Measurements from ENCODE around the gene HTR3B. TPM values are rescaled to one million over a fixed set of nuclear protein-coding genes. Genes with fewer than 3 reads are reported as not detected.

The HTR3B gene
- total and polyA plus RNA-seq, 10 of the 15 experiments (the other 5 are each of a cell fraction or from before 2014, with no cell fraction given) = not detected

Small RNA genes within 50 kb of the gene (small RNA-seq; reads per million reads assigned to genes)
- gene RNU6-1107P = not detected

Other genes with a start within 250 kb of the HTR3B start
- 0.27 and 0.85 TPM in 2 replicates for gene TMPRSS5, start 198.5 kb upstream of the HTR3B start, total RNA-seq (2014; rRNA removed)
- 0.14 and 0.36 TPM in 2 replicates for gene TMPRSS5, start 198.5 kb upstream of the HTR3B start, total RNA-seq (2014; rRNA removed; fragmentation: Illumina TruSeq; extraction: Trizol)
- gene TMPRSS5, start 198.5 kb upstream of the HTR3B start, total RNA-seq (2021) = 0.33 and 0.37 TPM in 2 replicates
- 0.09 and 0.18 TPM in 2 replicates for gene TMPRSS5, start 198.5 kb upstream of the HTR3B start, polyA plus RNA-seq (2011; rRNA removed)
- 0.34 TPM in 1 of 2 replicates, not detected in the other for gene TMPRSS5, start 198.5 kb upstream of the HTR3B start, polyA plus RNA-seq (2014; fragmentation: Illumina TruSeq; extraction: Trizol)
- gene TMPRSS5, start 198.5 kb upstream of the HTR3B start, polyA plus RNA-seq (2014; fragmentation: Nextera tagmentation; extraction: Ambion mirVana) = under 1 TPM in 1 of 2 experiments, not detected in 1; 0.05 TPM
- gene TMPRSS5, start 198.5 kb upstream of the HTR3B start, polyA plus RNA-seq (2014; rRNA removed) = 0.41 and 0.83 TPM in 2 replicates
- under 1 TPM in 1 of 2 experiments, not detected in 1; 0.27 TPM for gene TMPRSS5, start 198.5 kb upstream of the HTR3B start, polyA plus RNA-seq (2016; fragmentation: Nextera tagmentation; extraction: Ambion mirVana)
- 18.9 and 20.4 TPM in 2 replicates for gene ZW10, start 131.1 kb upstream of the HTR3B start, total RNA-seq (2014; rRNA removed)
- 21.7 and 23.3 TPM in 2 replicates for gene ZW10, start 131.1 kb upstream of the HTR3B start, total RNA-seq (2014; rRNA removed; fragmentation: Illumina TruSeq; extraction: Trizol)
- 14.4 and 14.7 TPM in 2 replicates for gene ZW10, start 131.1 kb upstream of the HTR3B start, total RNA-seq (2021)
- 15.6 and 17.7 TPM in 2 replicates for gene ZW10, start 131.1 kb upstream of the HTR3B start, polyA plus RNA-seq (2011; rRNA removed)
- gene ZW10, start 131.1 kb upstream of the HTR3B start, polyA plus RNA-seq (2014; fragmentation: Illumina TruSeq; extraction: Trizol) = 20.6 and 23.6 TPM in 2 replicates
- 1 to 10 TPM; 5.4 to 8.6 TPM for gene ZW10, start 131.1 kb upstream of the HTR3B start, polyA plus RNA-seq (2014; fragmentation: Nextera tagmentation; extraction: Ambion mirVana)
- gene ZW10, start 131.1 kb upstream of the HTR3B start, polyA plus RNA-seq (2014; rRNA removed) = 11.4 and 13.7 TPM in 2 replicates
- gene ZW10, start 131.1 kb upstream of the HTR3B start, polyA plus RNA-seq (2016; fragmentation: Nextera tagmentation; extraction: Ambion mirVana) = 10 to 100 TPM; 31.8 to 32.0 TPM
- gene CLDN25, start 125.0 kb upstream of the HTR3B start, total RNA-seq (2014; rRNA removed) = not detected in 2 replicates
- gene CLDN25, start 125.0 kb upstream of the HTR3B start, total RNA-seq (2014; rRNA removed; fragmentation: Illumina TruSeq; extraction: Trizol) = not detected in 2 replicates
- gene CLDN25, start 125.0 kb upstream of the HTR3B start, total RNA-seq (2021) = not detected in 2 replicates
- gene CLDN25, start 125.0 kb upstream of the HTR3B start, polyA plus RNA-seq (2011; rRNA removed) = not detected in 2 replicates
- gene CLDN25, start 125.0 kb upstream of the HTR3B start, polyA plus RNA-seq (2014; fragmentation: Illumina TruSeq; extraction: Trizol) = not detected in 2 replicates
- gene CLDN25, start 125.0 kb upstream of the HTR3B start, polyA plus RNA-seq (2014; fragmentation: Nextera tagmentation; extraction: Ambion mirVana) = not detected
- not detected in 2 replicates for gene CLDN25, start 125.0 kb upstream of the HTR3B start, polyA plus RNA-seq (2014; rRNA removed)
- gene CLDN25, start 125.0 kb upstream of the HTR3B start, polyA plus RNA-seq (2016; fragmentation: Nextera tagmentation; extraction: Ambion mirVana) = not detected
- gene USP28, start 29.2 kb upstream of the HTR3B start, total RNA-seq (2014; rRNA removed) = 18.5 and 27.3 TPM in 2 replicates
- gene USP28, start 29.2 kb upstream of the HTR3B start, total RNA-seq (2014; rRNA removed; fragmentation: Illumina TruSeq; extraction: Trizol) = 24.9 and 27.0 TPM in 2 replicates
- 20.5 and 20.9 TPM in 2 replicates for gene USP28, start 29.2 kb upstream of the HTR3B start, total RNA-seq (2021)
- gene USP28, start 29.2 kb upstream of the HTR3B start, polyA plus RNA-seq (2011; rRNA removed) = 57.2 and 60.4 TPM in 2 replicates
- 36.3 and 40.7 TPM in 2 replicates for gene USP28, start 29.2 kb upstream of the HTR3B start, polyA plus RNA-seq (2014; fragmentation: Illumina TruSeq; extraction: Trizol)
- 1 to 10 TPM; 2.8 to 4.0 TPM for gene USP28, start 29.2 kb upstream of the HTR3B start, polyA plus RNA-seq (2014; fragmentation: Nextera tagmentation; extraction: Ambion mirVana)
- gene USP28, start 29.2 kb upstream of the HTR3B start, polyA plus RNA-seq (2014; rRNA removed) = 22.5 and 22.6 TPM in 2 replicates
- gene USP28, start 29.2 kb upstream of the HTR3B start, polyA plus RNA-seq (2016; fragmentation: Nextera tagmentation; extraction: Ambion mirVana) = 10 to 100 TPM; 25.5 to 26.7 TPM
- gene HTR3A, start 70.3 kb downstream of the HTR3B start, total RNA-seq (2014; rRNA removed) = not detected in 2 replicates
- gene HTR3A, start 70.3 kb downstream of the HTR3B start, total RNA-seq (2014; rRNA removed; fragmentation: Illumina TruSeq; extraction: Trizol) = not detected in 2 replicates
- gene HTR3A, start 70.3 kb downstream of the HTR3B start, total RNA-seq (2021) = not detected in 2 replicates
- gene HTR3A, start 70.3 kb downstream of the HTR3B start, polyA plus RNA-seq (2011; rRNA removed) = not detected in 2 replicates
- gene HTR3A, start 70.3 kb downstream of the HTR3B start, polyA plus RNA-seq (2014; fragmentation: Illumina TruSeq; extraction: Trizol) = not detected in 2 replicates
- not detected for gene HTR3A, start 70.3 kb downstream of the HTR3B start, polyA plus RNA-seq (2014; fragmentation: Nextera tagmentation; extraction: Ambion mirVana)
- gene HTR3A, start 70.3 kb downstream of the HTR3B start, polyA plus RNA-seq (2014; rRNA removed) = not detected in 2 replicates
- not detected for gene HTR3A, start 70.3 kb downstream of the HTR3B start, polyA plus RNA-seq (2016; fragmentation: Nextera tagmentation; extraction: Ambion mirVana)
- not detected in 2 replicates for gene ZBTB16, start 154.9 kb downstream of the HTR3B start, total RNA-seq (2014; rRNA removed)
- gene ZBTB16, start 154.9 kb downstream of the HTR3B start, total RNA-seq (2014; rRNA removed; fragmentation: Illumina TruSeq; extraction: Trizol) = not detected in 2 replicates
- 0.13 and 0.38 TPM in 2 replicates for gene ZBTB16, start 154.9 kb downstream of the HTR3B start, total RNA-seq (2021)
- not detected in 2 replicates for gene ZBTB16, start 154.9 kb downstream of the HTR3B start, polyA plus RNA-seq (2011; rRNA removed)
- not detected in 2 replicates for gene ZBTB16, start 154.9 kb downstream of the HTR3B start, polyA plus RNA-seq (2014; fragmentation: Illumina TruSeq; extraction: Trizol)
- not detected for gene ZBTB16, start 154.9 kb downstream of the HTR3B start, polyA plus RNA-seq (2014; fragmentation: Nextera tagmentation; extraction: Ambion mirVana)
- not detected in 2 replicates for gene ZBTB16, start 154.9 kb downstream of the HTR3B start, polyA plus RNA-seq (2014; rRNA removed)
- gene ZBTB16, start 154.9 kb downstream of the HTR3B start, polyA plus RNA-seq (2016; fragmentation: Nextera tagmentation; extraction: Ambion mirVana) = not detected

Data from GM12878 (cell line).